ENCODE results near the gene CDCA5.
"Not testable (repeated sequence)": the region's sequence is repeated elsewhere in the genome, so short reads cannot be mapped to it uniquely, and the experiment has no call there.

The CDCA5 gene

GRCh38 chr11:65118891-65119669, 35.2 kb upstream of the CDCA5 start:
- FAIRE-seq: not testable (repeated sequence)

- FAIRE-seq: no peak
Measured at GRCh38 chr11:65118097-65118837, 34.4 kb upstream of the CDCA5 start.

GRCh38 chr11:65117206-65118096, 33.6 kb upstream of the CDCA5 start, which contains the start of gene ZNHIT2:
ZNHIT2 (minus strand) TSS chr11:65117701; CDS start chr11:65117653, 48 bp downstream.
- FAIRE-seq: peak; percentile 91

- no peak for FAIRE-seq
Measured at GRCh38 chr11:65116370-65117205, 32.7 kb upstream of the CDCA5 start.

- no peak for FAIRE-seq
Measured at GRCh38 chr11:65115361-65116082, 31.7 kb upstream of the CDCA5 start.

GRCh38 chr11:65114538-65115171, 30.8 kb upstream of the CDCA5 start:
- no peak for FAIRE-seq

- FAIRE-seq: no peak
Measured at GRCh38 chr11:65113839-65114238, 30.0 kb upstream of the CDCA5 start.

- no peak for FAIRE-seq
Measured at GRCh38 chr11:65113361-65113756, 29.5 kb upstream of the CDCA5 start.

GRCh38 chr11:65112546-65113360, 28.9 kb upstream of the CDCA5 start:
- no peak for FAIRE-seq

GRCh38 chr11:65111744-65112545, 28.1 kb upstream of the CDCA5 start, which contains the start of gene TM7SF2:
TM7SF2 (plus strand) TSS chr11:65111872; CDS start chr11:65112016, 144 bp downstream.
- no peak for FAIRE-seq

GRCh38 chr11:65111159-65111743, 27.4 kb upstream of the CDCA5 start:
- no peak for FAIRE-seq

GRCh38 chr11:65110354-65110861, 26.6 kb upstream of the CDCA5 start:
- FAIRE-seq: no peak

- no peak for FAIRE-seq
Measured at GRCh38 chr11:65109231-65110198, 25.7 kb upstream of the CDCA5 start.

GRCh38 chr11:65108469-65109123, 24.8 kb upstream of the CDCA5 start:
- FAIRE-seq: no peak

GRCh38 chr11:65107751-65108468, 24.1 kb upstream of the CDCA5 start:
- FAIRE-seq: no peak

- no peak for FAIRE-seq
Measured at GRCh38 chr11:65107078-65107477, 23.2 kb upstream of the CDCA5 start.
